Nucleus accumbens (tissue), 56 donors: ENCODE results near the gene RIN3.
"Not testable (repeated sequence)": the region's sequence is repeated elsewhere in the genome, so short reads cannot be mapped to it uniquely, and the experiment has no call there.

Experiments
- DNase-seq, 56 donors: peaks; one replicate each; lab custom pipeline; 2025; lab: John Stamatoyannopoulos, UW

Gene RIN3

GRCh38 chr14:92525322-92526095, 11.9 kb downstream of the RIN3 start:
- no peak for DNase-seq

GRCh38 chr14:92527721-92528120, 14.1 kb downstream of the RIN3 start:
- no peak for DNase-seq

- DNase-seq, result no peak
Observed at GRCh38 chr14:92528486-92529100, 15.0 kb downstream of the RIN3 start.

GRCh38 chr14:92529903-92530302, 16.3 kb downstream of the RIN3 start:
- DNase-seq, result no peak

GRCh38 chr14:92531106-92531873, 17.7 kb downstream of the RIN3 start:
- DNase-seq, result no peak

GRCh38 chr14:92532490-92533163, 19.0 kb downstream of the RIN3 start:
- no peak for DNase-seq

- DNase-seq, result no peak
Observed at GRCh38 chr14:92534932-92535643, 21.5 kb downstream of the RIN3 start.

- DNase-seq, result not testable (repeated sequence)
Observed at GRCh38 chr14:92536231-92536630, 22.6 kb downstream of the RIN3 start.

GRCh38 chr14:92538412-92538985, 24.9 kb downstream of the RIN3 start:
- no peak for DNase-seq

GRCh38 chr14:92539419-92539818, 25.8 kb downstream of the RIN3 start:
- no peak for DNase-seq

GRCh38 chr14:92539875-92540274, 26.3 kb downstream of the RIN3 start:
- DNase-seq, result no peak

- DNase-seq, result peak in 31 of 56 donors; percentile 5 to 76 (median 30)
Observed at GRCh38 chr14:92540472-92541048, 27.0 kb downstream of the RIN3 start.

GRCh38 chr14:92542766-92543554, 29.4 kb downstream of the RIN3 start:
- DNase-seq, result no peak

- DNase-seq, result no peak
Observed at GRCh38 chr14:92544051-92544720, 30.6 kb downstream of the RIN3 start.

GRCh38 chr14:92546347-92547053, 32.9 kb downstream of the RIN3 start:
- no peak for DNase-seq

- no peak for DNase-seq
Observed at GRCh38 chr14:92549105-92549858, 35.7 kb downstream of the RIN3 start.

GRCh38 chr14:92549859-92550230, 36.3 kb downstream of the RIN3 start:
- DNase-seq, result peak in 2 of 56 donors; percentile 5 to 19
